HG03175 (cell line): ENCODE results near the gene KHDC4.

Experiments used
- ATAC-seq: cut with Tn5 transposase; IDR thresholded peaks from one replicate; pipeline ENCODE4 v1.9.1; 2021; ENCODE audit warnings: mild to moderate bottlenecking, moderate library complexity; ENCODE audit not compliant: unreplicated experiment

Gene KHDC4

DNA sequence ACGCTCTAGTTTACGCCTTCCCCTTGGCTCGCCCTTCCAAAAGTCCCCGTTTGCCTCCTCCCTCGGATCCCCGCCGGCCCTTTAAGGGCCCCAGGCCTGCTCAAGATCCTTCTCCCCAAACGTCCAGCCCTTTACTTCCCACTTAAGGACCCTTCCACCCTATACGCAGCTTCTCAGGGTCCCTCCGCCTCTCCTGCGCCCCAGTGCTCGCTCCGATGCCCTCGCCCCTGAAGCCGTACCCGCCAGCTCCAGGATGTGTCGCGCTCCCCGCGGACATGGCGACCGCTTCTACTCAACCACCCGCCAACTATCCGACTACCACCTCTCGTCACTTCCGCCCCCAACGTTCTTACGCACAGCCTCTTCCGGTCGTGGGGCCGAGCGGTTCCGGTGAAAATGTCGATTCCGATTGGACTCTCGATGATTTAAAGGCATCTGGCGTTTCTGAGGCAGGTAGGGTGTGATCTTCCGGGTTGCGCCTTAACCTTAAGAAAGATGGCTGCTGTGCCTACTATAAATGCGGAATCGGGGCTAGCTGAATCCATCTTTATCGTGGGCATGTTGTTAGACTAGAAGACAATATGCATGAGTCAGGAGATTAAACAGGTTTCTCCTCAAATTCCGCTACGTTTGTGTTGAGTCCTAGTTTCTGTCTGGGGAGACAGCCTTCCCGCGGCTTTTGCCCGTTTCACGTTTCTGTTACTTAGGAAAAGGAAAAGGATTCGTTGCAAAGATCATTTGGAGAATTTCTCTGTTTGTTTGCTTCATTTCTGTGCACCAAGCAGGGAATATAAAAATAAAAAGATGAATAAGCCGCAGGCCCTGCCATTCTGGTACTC, at the start of gene KHDC4:
TSS of gene KHDC4 (minus strand) at position 317 of the 839 bp plus-strand sequence. CDS start at position 277, 40 bp downstream.
- peak; percentile 98 for ATAC-seq

DNA sequence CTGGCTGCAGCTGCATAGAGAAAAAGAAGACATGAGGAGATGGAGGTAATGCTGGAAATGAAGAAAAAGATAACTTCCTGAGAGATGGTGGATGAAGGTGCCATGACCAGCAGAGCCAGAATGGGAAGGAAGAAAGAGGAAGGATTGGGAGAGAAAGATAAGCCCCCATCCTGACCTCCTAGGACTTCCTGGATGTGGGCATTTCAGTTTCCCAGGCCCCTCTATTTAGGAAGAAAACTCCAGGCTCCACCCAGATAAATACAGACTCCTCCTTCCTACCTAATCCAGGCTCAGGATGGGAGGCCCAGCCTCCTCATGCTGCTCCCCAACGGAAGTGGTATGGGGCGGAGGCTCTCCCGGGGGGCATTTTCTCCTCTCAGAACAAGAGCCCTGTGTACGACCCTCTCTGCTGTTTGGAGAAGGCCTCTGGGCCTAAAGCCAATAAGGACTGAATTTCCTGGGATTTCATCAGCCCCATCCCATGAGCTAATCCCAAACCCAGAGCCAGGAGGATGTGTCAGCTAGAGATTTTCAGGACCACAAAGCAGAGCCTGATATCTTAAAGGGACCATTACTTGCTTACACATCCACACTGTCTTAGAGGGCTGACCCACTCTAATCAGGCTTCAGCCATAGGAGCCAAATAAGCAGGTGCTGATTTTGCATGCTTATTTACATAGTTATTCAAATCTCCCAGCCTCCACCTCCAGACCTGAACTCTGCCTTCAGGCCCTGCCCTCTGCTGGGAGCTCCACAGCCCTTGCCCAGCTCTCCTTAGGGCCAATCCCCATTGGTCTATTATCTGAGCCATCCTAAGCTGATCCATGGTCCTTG, 49.2 kb upstream of the KHDC4 start:
- ATAC-seq = no peak

DNA sequence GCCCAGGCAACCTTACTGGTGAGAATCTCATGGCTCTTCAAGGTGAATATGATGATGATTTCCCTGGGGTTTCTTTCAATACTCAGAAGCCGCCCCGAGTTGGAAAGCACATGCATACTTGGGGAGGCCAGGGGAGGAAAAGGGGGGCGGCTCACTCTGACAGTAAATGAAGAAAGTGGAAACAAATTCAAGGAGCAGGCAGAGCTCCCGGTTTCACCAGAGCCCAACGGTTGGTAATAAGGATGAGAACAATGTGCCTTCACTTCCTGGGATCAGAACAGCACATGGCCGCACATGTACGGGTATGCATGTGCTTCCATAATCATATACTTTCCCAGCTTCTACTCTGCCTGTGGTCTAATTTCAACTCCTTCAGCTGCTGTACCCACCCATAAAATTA, 47.9 kb upstream of the KHDC4 start:
- ATAC-seq = no peak

DNA sequence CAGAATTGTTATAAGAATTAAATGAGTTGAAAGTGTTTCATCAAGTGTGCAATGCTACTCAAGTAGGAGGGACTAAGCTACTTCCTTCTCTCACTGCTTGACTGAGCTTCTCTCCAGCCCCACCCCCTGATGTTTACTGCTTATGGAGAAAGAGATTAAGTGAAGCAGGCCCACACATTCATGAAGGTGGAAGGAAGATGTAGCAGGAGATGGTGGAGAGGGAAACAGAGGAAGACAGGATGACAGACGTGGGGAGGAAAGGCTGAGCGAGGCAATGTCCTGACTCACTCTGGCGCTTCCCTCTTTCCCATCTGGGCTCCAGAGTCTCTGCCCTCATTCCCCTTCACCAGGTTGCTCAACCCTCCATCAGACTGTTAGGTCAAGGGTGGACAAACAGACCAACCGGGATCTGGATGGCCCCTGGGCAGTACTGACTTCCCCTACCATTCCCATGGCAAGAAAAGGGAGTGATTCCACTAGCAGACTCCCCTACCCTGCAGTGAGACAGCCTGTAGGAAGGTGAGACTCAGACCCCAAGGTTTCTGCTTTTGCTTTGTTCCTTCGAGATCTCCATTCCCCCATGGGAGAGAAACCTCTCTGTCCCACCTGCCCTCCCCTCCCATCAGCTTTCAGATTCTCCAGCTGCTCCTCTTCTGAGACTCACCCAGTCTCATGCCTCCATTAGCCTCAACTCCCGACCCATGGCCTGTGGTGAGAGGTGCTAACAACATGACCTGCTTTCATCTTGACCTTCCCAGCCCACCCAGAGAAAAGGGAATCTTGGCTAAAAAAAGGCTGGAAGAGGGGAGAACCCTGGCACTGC, 47.3 kb upstream of the KHDC4 start:
- ATAC-seq = no peak

DNA sequence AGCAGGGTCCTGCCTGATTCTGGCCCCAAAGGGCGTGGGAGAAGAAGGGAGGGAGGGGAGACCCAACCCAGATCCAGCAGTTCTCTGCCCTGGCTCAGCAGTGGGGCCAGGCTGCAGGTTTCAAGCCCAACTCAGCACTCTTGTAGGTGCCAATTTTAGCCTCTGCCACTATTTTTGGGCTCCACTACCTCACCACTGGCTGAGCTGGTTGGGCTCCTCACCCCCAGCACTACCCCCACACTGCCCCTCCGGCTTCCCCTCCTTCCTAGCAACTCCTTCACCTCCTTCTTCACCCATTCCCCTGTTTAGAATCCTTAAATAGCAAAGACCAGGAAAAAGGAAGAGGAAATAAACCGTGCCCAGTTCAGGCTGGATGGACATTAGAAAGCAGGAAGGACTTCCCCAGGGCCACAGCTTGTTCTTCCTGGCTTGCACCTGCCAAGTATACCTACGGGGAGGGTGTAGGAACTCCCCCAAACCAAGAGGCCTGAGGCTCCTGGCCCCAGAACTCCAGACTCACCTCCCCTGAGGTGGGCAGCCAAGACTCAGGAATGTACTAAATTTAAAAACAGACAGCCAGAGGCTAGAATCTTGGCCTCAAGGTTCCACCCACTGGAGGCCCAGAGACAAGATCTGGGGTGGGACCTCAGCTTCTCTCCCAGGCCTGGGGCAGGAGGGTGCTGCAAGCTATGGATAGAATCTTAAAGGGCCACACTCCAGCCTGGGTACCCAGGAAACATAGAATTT, 45.6 kb upstream of the KHDC4 start:
- no peak for ATAC-seq

DNA sequence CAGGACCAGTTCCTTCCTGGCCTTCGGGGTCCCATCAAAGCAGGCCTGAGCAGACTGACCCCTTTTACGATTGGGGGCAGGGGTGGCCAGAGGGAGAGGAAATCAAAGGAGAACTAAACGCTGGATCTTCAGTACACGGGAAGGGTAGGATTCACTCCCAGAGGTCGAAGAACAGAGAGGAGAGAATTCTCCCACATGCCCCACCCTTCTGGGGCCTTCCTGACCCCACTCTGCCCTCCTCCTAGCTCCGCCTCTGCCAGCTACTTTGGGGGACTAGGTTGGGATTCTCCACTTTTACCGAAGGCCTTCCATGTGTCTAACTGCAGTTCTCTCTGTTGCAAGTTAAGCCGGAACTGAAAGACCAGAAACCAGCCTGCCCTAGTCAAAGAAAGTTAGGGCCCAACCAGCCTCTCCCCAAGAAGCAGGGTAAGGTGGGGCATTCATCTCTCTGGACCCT, 44.8 kb upstream of the KHDC4 start:
- ATAC-seq = no peak

DNA sequence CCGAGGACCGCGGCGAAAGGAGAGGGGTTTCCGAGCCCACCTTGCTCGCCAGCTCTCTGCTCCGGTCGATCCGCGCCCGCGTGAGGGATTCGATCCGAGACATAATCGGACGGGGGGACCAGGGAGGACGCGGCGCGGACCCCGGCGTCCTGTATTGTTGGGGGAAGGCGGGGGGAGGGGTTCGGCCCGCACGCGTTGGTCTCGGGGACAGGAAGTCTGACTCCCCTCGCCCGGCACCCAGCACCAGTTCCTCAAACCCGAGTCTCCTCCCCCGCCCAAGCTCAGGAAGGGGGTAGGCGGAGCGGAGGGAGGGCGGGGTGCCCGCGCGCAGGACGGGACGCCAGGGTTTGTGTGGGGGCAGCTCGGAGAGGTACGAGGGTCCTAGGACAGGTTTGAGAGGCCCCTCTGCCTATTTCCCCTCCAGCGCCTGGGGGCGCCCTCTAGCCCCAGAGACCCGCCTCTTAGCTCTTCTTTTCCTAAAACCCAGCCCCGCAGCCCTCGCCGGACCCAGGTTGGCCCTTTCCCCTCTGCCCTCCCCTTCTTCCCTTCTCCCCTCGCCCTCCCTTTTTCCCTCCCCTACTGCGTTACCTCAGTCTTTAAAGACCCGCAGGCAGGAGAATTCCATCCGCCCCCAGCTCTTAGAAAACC, 44.2 kb upstream of the KHDC4 start, which contains the start of gene ARHGEF2:
TSS of gene ARHGEF2 (minus strand) at position 223 of the 648 bp plus-strand sequence. CDS start at position 103, 120 bp downstream.
- ATAC-seq = peak; percentile 48

DNA sequence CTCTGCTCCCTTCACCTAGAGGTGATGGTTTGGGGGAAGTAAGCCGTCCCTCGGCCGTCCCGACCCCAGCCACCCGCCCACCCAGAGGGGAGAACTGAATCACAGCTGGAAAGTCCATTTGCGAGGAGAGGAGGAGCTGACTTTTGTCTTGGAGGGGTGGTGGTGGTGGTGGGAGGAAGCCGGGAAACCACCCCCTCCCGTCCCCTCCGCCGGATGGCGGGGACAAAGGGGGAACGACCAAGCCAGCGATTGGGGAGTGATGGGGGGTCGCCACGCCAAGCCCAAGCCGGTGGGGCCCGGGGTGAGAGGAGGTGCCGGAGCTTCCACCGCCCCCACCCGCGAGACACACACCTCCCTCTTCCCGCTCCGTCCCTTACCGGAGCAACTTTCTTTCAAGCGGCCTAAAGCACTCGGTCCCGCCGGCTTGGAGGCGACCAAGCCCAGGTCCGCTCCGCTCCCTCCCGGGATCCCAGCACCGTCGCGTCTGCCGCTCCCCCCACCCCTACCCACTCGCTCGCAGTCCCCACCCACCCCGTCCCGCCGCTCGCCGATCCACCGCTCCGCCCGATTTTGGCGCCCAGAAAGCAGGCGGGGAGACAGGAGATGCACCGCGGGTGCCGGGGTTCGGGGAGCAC, 43.6 kb upstream of the KHDC4 start:
- ATAC-seq = no peak

DNA sequence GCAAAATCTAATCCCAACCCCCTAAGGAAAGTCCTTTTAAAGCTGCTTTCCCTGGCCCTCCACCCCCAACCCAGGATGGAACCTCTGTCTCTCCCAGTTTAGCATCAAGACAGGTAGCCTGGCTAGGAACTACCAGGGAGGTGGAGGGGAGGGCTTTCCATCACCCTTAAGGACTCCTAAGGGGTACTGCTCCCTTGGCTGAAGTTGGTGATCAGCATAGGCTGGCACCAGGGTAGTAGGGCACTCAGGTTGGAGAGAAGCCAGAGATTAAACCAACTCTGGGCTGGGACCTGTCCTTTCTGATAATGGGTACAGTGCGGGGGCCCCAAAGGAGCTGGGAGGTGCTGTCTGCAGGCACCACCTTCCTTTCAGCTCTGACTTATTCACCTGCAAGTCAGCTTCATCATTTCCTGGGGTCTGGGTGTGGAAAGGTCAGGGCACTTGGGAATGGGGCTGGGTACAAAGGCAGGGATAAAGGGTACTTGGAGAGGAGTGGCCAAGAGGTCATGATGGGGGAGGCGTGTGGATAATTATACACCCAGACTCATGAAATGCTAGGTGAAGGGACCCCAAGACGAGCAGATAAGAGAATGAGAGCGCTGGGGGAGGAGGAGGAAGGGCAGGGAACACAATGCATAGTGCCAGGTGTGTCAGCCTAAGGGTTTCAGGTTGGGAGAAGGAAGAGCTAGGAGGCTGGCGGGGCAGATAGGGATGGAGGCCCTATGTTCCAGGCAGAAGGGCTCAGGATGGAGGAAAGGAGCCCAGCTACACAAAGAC, 42.9 kb upstream of the KHDC4 start:
- no peak for ATAC-seq

DNA sequence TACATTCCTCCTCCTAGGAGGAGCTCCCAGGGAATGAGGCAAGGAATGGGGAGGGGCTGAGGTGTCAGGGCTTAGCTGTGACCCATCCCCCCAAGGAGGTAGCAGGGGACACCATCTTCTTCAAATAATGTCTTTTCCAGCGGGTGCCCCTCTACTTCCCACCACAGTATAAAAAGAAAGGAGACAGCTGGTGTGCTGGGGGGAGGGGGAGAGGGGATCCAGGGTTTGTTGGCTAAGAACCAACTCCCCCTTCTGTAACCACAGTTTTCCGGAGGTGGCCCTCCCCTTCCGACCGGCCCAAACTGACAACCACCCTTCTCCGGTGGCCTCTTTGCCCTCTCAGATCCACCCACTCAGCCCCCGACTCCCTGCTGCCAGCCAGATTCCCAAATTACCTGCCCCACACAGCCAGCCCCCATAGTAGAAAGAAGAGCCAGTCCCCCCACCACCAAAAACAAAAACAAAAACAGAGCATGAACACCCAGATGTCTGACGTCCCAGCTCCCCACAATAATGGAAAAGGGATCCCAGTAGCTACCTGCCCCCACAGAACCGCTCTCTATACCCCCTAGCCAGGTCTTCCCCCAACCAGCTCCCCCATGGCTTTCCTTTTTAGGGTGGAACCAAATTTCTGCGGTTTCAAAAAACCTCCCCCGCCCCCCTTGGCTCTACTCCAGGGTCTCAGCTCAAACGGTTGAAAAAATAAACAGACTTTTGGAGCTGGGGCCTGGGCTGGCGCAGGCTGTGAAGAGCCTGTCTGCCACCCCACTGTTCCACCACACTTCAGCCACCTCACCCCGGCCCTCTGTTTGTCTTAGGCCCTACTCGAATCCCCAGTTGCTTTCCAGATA, 42.1 kb upstream of the KHDC4 start:
- ATAC-seq = no peak

DNA sequence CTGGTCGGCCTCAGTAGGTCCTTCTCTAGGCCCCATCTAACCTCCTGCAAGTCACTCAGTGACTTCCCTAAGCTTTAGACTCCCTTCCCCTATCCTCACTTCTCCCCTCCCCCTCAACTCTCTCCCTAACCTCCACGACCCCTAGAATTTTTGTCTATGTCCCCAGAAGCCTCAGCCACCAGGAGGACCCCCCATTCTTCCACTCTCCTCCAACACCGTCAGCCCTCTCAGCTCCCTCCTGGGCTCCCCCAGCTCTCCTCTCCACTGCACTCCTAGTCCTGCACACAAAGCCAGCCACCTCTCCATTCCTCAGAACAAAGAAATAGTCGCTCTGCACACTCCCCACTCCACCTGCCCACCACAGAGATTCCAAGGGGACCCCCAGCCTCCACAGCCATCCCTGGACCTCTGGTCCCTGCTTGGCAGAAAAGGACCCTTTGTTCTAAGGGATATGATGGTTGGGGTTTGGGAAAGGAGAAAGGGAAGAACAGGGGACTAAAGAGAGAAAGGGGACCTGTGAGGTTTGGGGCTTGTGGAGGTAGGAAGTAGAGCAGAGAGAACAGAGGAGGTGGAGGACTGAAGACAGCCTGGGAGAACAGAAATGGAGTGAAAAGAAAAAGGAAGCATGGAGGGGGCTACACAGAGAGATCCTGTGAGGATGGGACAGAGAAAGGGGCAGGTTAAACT, 41.3 kb upstream of the KHDC4 start:
- no peak for ATAC-seq

DNA sequence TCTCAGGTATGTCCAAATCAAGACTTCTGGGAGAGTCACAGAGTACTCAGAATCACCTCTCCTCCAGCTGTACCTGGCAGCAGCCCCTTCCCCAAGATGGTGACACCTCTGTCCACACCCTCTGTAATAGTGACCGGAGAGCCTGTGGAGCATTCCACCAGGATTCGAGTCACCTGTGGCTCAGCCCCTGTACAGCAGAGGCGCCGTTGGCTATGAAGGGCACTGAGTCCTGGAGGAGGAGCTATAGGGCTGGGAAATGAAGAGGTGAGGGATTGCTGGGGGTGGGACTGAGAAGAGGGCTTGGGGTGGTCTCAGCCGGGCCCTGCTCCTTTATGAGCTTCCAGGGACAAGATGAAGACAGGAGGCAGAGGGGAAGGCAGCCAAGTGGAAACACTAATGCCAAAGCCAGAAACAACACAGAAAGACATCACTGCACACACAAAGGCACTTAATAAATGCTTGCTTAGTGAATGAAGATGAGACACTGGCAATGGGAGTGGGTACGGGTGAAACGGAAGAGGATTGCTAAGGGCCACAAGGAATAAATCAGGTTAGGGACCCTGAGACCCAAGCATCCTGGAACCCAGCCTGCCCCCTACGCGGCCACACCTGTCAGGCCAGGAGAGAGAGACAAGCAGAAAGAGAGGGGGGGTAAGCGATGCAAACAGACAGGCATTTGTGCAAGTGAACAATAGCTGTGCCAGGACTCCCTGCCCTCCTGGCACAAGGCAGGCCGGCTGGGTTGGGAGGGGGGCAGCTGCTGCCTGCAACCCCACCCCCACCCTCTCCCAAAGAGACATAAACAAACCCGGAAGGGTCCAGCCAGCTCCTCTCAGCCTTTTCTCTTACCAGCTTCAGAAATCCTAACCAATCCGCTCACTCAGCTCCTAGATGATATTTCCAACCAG, 40.2 kb upstream of the KHDC4 start:
- ATAC-seq = no peak

DNA sequence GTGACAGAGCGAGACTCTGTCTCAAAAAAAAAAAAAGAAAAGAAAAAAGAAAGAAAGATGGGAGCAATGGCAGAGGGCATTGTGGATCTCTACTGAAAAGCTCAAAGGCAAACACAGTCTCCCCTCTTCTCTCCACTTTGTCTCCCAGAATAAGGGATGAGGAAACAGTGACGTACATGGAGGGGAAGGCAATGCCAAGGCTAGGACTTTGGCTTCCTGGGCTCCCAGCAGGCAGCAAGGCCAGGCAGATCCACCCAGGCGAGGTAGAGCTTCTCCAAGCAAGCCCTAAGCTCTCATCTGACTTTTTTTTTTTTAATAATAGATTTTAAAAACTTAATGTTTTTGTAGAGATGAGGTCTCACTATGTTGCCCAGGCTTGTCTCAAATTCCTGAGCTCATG, 39.5 kb upstream of the KHDC4 start:
- ATAC-seq = no peak

DNA sequence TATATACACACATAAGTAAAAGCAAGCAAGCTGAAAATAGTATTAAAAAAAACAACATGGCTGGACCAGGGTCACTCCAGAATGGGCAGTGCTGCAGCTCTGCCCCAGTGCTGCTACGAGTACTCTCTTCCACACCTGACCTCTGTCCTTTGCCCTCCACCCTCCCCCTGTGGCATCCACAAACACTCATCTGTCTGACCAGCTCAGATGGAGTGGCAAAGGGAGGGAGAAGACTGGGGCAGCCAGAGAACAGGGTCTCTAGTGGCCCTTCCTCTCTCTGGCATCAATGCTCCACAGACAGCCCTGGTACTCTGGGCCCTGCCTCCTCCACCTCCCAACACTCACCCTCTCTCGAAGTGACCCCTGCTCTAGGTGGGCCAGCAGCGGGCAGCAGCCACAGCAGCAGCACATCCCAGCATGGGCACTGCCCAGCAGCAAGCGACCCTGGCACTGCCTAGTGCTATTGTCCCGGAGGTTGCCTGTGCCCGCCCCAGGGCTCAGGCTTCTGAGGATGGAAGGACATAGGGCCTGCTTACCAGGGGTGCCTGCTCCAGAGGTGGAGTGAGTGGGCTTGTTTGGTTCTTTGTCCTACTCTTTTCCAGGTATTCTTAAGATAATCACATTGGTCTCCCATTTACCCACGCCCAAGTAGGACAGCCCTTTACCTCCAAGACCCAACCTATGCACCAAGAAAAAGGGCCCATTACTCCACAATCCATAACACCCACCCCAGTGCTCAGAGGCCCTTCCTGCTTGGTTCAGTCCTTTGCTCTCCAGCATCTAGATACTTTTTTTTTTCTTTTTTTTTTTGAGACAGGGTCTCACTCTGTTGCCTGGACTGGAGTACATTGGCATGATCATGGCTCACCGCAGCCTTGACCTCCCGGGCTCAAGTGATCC, 37.9 kb upstream of the KHDC4 start:
- ATAC-seq = no peak
